Measurements from ENCODE around the gene CHFR. TPM values are rescaled to one million over a fixed set of nuclear protein-coding genes. Genes with fewer than 3 reads are reported as not detected.
"Not testable (repeated sequence)": the region's sequence is repeated elsewhere in the genome, so short reads cannot be mapped to it uniquely, and the experiment has no call there.

The CHFR gene
- polyA plus RNA-seq, 1 experiment, result 41.6 TPM

DNA sequence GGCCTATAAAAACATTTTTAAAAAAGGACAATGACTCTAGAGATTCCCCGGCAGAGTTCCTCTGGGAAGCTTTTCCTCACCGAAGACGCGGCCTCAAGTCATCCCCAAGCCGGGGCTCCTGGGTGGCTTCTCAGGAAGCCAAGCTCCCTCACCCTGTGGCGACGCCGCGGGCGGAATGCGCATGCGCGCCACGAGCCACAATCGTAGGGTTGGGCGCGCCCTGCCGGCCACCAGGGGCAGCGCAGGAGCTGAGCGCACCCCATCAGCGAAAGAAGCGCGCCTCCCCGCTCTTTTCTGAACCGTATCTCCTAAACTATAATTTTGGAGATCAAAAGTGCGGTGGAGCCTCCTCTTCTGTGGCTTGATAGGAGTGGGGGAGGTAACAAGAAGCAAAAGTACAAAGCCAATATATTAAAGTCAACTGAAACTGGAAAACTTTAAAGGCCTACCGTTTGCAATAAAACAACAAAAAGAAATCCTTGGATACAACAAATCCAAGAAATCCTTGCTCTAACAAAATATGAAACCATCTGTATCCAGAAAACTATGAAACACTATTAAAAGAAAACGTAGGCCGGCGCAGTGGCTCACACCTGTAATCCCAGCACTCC, 17.4 kb upstream of the CHFR start:
- H3K4me3 ChIP-seq (ENCODE audit: low read depth, low read length), result no peak overlapping the region
- H3K36me3 ChIP-seq (ENCODE audit: control insufficient read depth, insufficient read depth, low read length), result no peaks in the 10 kb centered on the region
- ChIA-PET POLR2A (no interaction called here), CTCF (interaction anchor here (0.7 to 1.2 kb wide), 2 partner anchors 11 to 17 kb away, joined by 3 read pairs; partner anchors contain the start of gene CHFR)
- DNase-seq (ENCODE audit: low read depth), result no peak
- TF ChIP-seq, protein P1, sequence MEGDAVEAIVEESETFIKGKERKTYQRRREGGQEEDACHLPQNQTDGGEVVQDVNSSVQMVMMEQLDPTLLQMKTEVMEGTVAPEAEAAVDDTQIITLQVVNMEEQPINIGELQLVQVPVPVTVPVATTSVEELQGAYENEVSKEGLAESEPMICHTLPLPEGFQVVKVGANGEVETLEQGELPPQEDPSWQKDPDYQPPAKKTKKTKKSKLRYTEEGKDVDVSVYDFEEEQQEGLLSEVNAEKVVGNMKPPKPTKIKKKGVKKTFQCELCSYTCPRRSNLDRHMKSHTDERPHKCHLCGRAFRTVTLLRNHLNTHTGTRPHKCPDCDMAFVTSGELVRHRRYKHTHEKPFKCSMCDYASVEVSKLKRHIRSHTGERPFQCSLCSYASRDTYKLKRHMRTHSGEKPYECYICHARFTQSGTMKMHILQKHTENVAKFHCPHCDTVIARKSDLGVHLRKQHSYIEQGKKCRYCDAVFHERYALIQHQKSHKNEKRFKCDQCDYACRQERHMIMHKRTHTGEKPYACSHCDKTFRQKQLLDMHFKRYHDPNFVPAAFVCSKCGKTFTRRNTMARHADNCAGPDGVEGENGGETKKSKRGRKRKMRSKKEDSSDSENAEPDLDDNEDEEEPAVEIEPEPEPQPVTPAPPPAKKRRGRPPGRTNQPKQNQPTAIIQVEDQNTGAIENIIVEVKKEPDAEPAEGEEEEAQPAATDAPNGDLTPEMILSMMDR (IDR thresholded peaks at IDR 0.05; ENCODE audit: insufficient read depth, low read depth, low read length), result peak; percentile 76
- H3K27me3 ChIP-seq (ENCODE audit: control insufficient read depth, insufficient read depth, low read length), result no peaks in the 10 kb centered on the region

DNA sequence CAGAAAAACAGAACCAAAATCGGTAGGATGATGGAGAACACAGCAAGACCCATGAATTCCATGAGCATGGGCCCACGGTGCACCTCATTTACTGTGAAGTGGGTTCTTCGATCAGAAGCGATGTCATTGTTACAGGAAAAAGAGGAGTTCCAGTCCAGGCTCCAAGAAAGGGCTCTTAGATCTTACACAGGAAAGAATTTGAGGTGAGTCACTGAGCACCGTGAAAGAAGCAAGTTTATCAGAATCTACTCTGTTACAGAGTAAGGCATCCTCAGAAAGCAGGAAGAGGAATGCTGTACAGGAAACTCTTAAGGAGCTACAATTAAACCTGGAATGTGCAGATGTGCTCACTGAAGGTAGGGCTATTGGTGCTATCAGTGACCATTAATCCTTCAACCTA, 11.6 kb upstream of the CHFR start:
- no peak for DNase-seq (ENCODE audit: low read depth)
- H3K27me3 ChIP-seq (ENCODE audit: control insufficient read depth, insufficient read depth, low read length), result no peaks in the 10 kb centered on the region
- no peak overlapping the region for H3K4me3 ChIP-seq (ENCODE audit: low read depth, low read length)
- POLR2A ChIA-PET, result no interaction called here
- no peaks in the 10 kb centered on the region for H3K36me3 ChIP-seq (ENCODE audit: control insufficient read depth, insufficient read depth, low read length)
- CTCF ChIA-PET, result interaction anchor here (1.0 kb wide), 1 partner anchor 48 kb away, joined by 4 read pairs; no protein-coding TSS in a partner anchor
- TF ChIP-seq, protein P1 (IDR thresholded peaks at IDR 0.05; ENCODE audit: insufficient read depth, low read depth, low read length), result no peak

GRCh38 chr12:132888852-132889251, 1.4 kb upstream of the CHFR start:
- no peaks in the 10 kb centered on the region for H3K27me3 ChIP-seq (ENCODE audit: control insufficient read depth, insufficient read depth, low read length)
- POLR2A ChIA-PET, result no interaction called here
- H3K36me3 ChIP-seq (ENCODE audit: control insufficient read depth, insufficient read depth, low read length), result no peaks in the 10 kb centered on the region
- TF ChIP-seq, protein P1 (IDR thresholded peaks at IDR 0.05; ENCODE audit: insufficient read depth, low read depth, low read length), result no peak
- DNase-seq (ENCODE audit: low read depth), result no peak
- CTCF ChIA-PET, result no interaction called here
- no peak overlapping the region for H3K4me3 ChIP-seq (ENCODE audit: low read depth, low read length)

DNA sequence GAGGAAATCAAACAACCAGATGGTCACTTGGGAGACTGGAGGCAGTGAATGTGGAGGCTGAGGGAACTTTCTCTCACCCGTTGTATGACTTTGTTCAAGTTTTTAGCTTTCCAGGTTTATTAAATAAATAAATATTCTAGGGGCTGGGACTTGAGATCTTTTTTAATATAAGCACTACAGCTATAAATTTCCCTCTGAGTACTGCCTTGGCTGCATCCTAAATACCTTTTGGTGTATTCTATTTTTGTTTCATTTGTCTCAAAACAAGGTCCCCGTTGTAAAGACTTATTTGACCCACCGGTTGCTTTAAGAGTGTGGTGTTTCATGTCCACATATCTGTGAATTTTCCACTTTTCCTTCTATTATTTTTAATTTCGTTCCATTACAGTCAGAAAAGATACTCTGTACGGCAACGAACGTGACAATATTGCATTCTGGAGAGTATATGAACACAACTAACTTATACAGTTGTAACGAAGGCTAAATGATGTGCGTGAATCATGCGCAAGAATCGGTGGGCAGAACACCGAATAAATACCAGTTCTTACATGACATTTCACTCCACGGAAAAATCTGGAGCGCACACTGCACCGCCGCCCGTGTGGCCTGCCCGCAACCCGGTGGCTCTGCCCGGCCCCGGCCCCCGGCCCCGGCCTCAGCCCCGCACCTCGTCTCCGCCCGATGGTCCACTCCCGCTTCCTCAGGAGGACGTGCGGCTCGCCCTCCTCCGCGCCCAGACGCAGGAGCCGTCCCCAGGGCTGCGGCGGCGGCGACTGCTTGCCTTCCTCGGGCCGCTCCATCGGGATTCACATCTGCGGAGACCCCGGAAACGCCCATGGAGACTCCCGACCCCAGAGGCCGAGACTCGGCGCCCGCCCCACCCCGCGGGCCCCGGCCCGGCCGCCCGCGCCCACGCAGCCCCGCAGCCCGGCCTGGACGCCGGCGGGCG, 602 bp downstream of the CHFR start:
- DNase-seq (ENCODE audit: low read depth), result no peak
- POLR2A ChIA-PET, result no interaction called here
- 0 out of 2 replicates have a peak, but pooled peaks cover 3% of the 10 kb centered on the region for H3K36me3 ChIP-seq (ENCODE audit: control insufficient read depth, insufficient read depth, low read length)
- CTCF ChIA-PET, result interaction anchor here (0.9 kb wide), 1 partner anchor 18 kb away, joined by 3 read pairs; no protein-coding TSS in a partner anchor
- no peaks in the 10 kb centered on the region for H3K27me3 ChIP-seq (ENCODE audit: control insufficient read depth, insufficient read depth, low read length)
- TF ChIP-seq, protein P1 (IDR thresholded peaks at IDR 0.05; ENCODE audit: insufficient read depth, low read depth, low read length), result no peak
- H3K4me3 ChIP-seq (ENCODE audit: low read depth, low read length), result peak overlapping the region; percentile 89

DNA sequence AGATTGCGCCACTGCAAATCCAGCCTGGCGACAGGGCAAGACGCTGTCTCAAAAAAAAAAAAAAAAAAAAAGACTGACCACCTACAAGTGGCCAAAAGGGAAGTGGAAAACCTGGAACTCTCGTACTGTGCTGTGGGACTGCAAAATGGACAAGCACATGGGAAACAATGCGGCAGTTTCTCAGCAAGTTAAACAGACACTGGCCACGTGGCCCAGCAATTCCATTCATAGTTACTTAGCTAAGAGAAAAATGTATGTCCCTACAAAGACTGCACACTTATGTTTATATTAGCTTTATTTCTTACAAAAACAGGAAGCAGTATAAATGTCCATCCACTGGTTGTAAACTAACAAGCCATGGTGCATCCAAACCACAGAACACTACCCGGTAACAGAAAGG, 5.6 kb downstream of the CHFR start:
- DNase-seq (ENCODE audit: low read depth), result peak; percentile 36
- POLR2A ChIA-PET, result interaction anchor here (0.5 kb wide), 1 partner anchor 72 kb away, joined by 3 read pairs; no protein-coding TSS in a partner anchor
- H3K36me3 ChIP-seq (ENCODE audit: control insufficient read depth, insufficient read depth, low read length), result peaks cover 3% of the 10 kb centered on the region; the same call in 1 of the 2 replicates
- no peaks in the 10 kb centered on the region for H3K27me3 ChIP-seq (ENCODE audit: control insufficient read depth, insufficient read depth, low read length)
- CTCF ChIA-PET, result no interaction called here
- no peak overlapping the region for H3K4me3 ChIP-seq (ENCODE audit: low read depth, low read length)
- TF ChIP-seq, protein P1 (IDR thresholded peaks at IDR 0.05; ENCODE audit: insufficient read depth, low read depth, low read length), result no peak

DNA sequence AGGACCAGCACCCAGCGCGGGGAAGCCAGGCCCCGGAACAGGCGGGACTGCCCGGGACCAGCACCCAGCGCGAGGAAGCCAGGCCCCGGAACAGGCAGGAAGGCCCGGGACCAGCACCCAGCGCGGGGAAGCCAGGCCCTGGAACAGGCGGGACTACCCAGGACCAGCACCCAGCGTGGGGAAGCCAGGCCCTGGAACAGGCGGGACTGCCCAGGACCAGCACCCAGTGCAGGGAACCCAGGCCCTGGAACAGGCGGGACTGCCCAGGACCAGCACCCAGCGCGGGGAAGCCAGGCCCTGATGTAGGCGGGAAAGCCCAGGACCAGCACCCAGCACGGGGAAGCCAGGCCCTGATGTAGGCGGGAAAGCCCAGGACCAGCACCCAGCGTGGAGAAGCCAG, 12.8 kb downstream of the CHFR start:
- H3K4me3 ChIP-seq (ENCODE audit: low read depth, low read length); POLR2A ChIA-PET; DNase-seq (ENCODE audit: low read depth); H3K27me3 ChIP-seq (ENCODE audit: control insufficient read depth, insufficient read depth, low read length); CTCF ChIA-PET: not testable (repeated sequence)
- peaks cover 18% of the 10 kb centered on the region for H3K36me3 ChIP-seq (ENCODE audit: control insufficient read depth, insufficient read depth, low read length)

All from BJ (cell line).